ENCODE data around the gene ENO1.
A peak's percentile ranks its signal among the peaks of the same experiment; 100 is the strongest.
"Not testable (repeated sequence)": the region's sequence is repeated elsewhere in the genome, so short reads cannot be mapped to it uniquely, and the experiment has no call there.

ENO1 gene

GRCh38 chr1:8845104-8846097, 33.1 kb downstream of the ENO1 start:
- DNase-seq: no peak

GRCh38 chr1:8844501-8845006, 33.9 kb downstream of the ENO1 start:
- no peak for DNase-seq

GRCh38 chr1:8841395-8841794, 37.1 kb downstream of the ENO1 start:
- DNase-seq: no peak

- DNase-seq: no peak
These were observed 38.5 kb downstream of the ENO1 start for GRCh38 chr1:8839990-8840389.

GRCh38 chr1:8835941-8836643, 42.4 kb downstream of the ENO1 start:
- no peak for DNase-seq

GRCh38 chr1:8831340-8831739, 47.1 kb downstream of the ENO1 start:
- DNase-seq: no peak

- not testable (repeated sequence) for DNase-seq
These were observed 47.8 kb downstream of the ENO1 start for GRCh38 chr1:8830732-8831131.

- peak; percentile 88 for DNase-seq
These were observed 52.5 kb downstream of the ENO1 start for GRCh38 chr1:8825985-8826481.

- no peak for DNase-seq
These were observed 55.2 kb downstream of the ENO1 start for GRCh38 chr1:8823295-8823664.

GRCh38 chr1:8822373-8823294, 55.9 kb downstream of the ENO1 start:
- peak; percentile 97 for DNase-seq

- DNase-seq: peak; percentile 16
These were observed 57.4 kb downstream of the ENO1 start for GRCh38 chr1:8821084-8821483.

GRCh38 chr1:8818789-8819188, 59.7 kb downstream of the ENO1 start:
- DNase-seq: not testable (repeated sequence)

GRCh38 chr1:8818325-8818775, 60.1 kb downstream of the ENO1 start:
- DNase-seq: peak; percentile 75

- DNase-seq: peak; percentile 92
These were observed 60.8 kb downstream of the ENO1 start, which contains the start of gene RERE for GRCh38 chr1:8817412-8818324. Gene RERE (minus strand): TSS chr1:8817640.

- DNase-seq: peak; percentile 13
These were observed 61.6 kb downstream of the ENO1 start for GRCh38 chr1:8816831-8817411.

GRCh38 chr1:8816264-8816663, 62.2 kb downstream of the ENO1 start:
- DNase-seq: peak; percentile 24

GRCh38 chr1:8815582-8816151, 62.8 kb downstream of the ENO1 start:
- DNase-seq: no peak

- no peak for DNase-seq
These were observed 63.6 kb downstream of the ENO1 start for GRCh38 chr1:8814865-8815264.

GRCh38 chr1:8813991-8814390, 64.5 kb downstream of the ENO1 start:
- no peak for DNase-seq

GRCh38 chr1:8813016-8813763, 65.3 kb downstream of the ENO1 start:
- no peak for DNase-seq

All from EL (cell line).